Renal cortical epithelial cell (primary cell): ENCODE measurements around the gene RNF146. TPM values are rescaled to one million over a fixed set of nuclear protein-coding genes. Genes with fewer than 3 reads are reported as not detected.

Experiments
- total RNA-seq: library from RNA; depleted of rRNA; stranded (reverse); fragments of >200 nt; gene quantifications from 2 replicates; pipeline ENCODE4 v1.2.3, GENCODE V29; 2014

Gene RNF146
- total RNA-seq, 1 donor from 2014 or later, result 59.7 TPM

Other genes with a start within 250 kb of the RNF146 start
- gene RSPO3, start 148.2 kb upstream of the RNF146 start, total RNA-seq, result 0.17 and 0.55 TPM in 2 replicates
- 80.1 and 94.8 TPM in 2 replicates for gene ECHDC1, start 76.7 kb downstream of the RNF146 start, total RNA-seq
- gene KIAA0408, start 192.5 kb downstream of the RNF146 start, total RNA-seq, result 1.0 and 4.4 TPM in 2 replicates